ENCODE results near the gene BCL6.

DNA sequence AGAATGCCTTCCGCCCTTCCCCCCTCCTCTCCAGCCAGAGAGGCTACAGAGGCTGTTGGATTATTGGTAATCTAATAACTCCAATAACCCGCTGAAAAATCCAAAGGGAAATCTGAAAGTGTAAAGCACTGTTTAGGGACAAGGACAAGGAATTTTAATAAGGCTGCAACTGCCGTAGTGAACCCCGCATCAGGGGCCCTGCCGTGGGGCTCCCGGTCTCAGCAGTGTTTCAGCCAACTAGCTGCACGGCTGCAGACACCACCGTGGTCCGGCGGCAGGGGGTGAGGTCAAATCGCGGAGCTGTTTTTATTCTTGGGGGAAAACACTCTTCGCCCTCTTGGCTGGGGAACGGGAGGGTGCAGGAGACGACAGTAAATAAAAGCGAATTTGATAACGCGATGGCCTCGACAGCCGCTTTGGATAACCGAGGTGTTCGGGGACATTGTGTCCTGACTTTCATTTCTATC is 6.1 kb downstream of the BCL6 start:
- TF ChIP-seq, protein P1, sequence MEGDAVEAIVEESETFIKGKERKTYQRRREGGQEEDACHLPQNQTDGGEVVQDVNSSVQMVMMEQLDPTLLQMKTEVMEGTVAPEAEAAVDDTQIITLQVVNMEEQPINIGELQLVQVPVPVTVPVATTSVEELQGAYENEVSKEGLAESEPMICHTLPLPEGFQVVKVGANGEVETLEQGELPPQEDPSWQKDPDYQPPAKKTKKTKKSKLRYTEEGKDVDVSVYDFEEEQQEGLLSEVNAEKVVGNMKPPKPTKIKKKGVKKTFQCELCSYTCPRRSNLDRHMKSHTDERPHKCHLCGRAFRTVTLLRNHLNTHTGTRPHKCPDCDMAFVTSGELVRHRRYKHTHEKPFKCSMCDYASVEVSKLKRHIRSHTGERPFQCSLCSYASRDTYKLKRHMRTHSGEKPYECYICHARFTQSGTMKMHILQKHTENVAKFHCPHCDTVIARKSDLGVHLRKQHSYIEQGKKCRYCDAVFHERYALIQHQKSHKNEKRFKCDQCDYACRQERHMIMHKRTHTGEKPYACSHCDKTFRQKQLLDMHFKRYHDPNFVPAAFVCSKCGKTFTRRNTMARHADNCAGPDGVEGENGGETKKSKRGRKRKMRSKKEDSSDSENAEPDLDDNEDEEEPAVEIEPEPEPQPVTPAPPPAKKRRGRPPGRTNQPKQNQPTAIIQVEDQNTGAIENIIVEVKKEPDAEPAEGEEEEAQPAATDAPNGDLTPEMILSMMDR (IDR thresholded peaks at IDR 0.05; ENCODE audit: extremely low read depth in 1 of 2, insufficient read depth in 1 of 2, low read depth in 1 of 2, low read length in 2 of 2), result no peak
- TF ChIP-seq MYC (IDR thresholded peaks at IDR 0.05; ENCODE audit: low read depth, low read length) (no peak), EZH2 (IDR thresholded peaks at IDR 0.05; ENCODE audit: borderline replicate concordance, low read depth, low read length, severe bottlenecking) (no peak), FOS (IDR thresholded peaks at IDR 0.05; ENCODE audit: borderline replicate concordance, insufficient read depth, low read length) (no peak), POLR2A (IDR thresholded peaks at IDR 0.05; ENCODE audit: low read depth, low read length) (no peak), POLR2AphosphoS5 (IDR thresholded peaks at IDR 0.05; ENCODE audit: insufficient read depth, low read depth, low read length) (no peak), JUN (IDR thresholded peaks at IDR 0.05; ENCODE audit: borderline replicate concordance, insufficient read depth, insufficient read length, low read depth) (no peak)
- TF ChIP-seq, protein P2, sequence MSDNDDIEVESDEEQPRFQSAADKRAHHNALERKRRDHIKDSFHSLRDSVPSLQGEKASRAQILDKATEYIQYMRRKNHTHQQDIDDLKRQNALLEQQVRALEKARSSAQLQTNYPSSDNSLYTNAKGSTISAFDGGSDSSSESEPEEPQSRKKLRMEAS (IDR thresholded peaks at IDR 0.05; ENCODE audit: insufficient read depth, insufficient read length), result no peak

All from endothelial cell of umbilical vein (primary cell).